Subcutaneous adipose tissue (tissue), 4 donors: ENCODE data around the gene NRXN3. TPM values are rescaled to one million over a fixed set of nuclear protein-coding genes. Genes with fewer than 3 reads are reported as not detected.

Experiments
- total RNA-seq, 4 donors: library from RNA; depleted of rRNA; stranded (reverse); fragments of >200 nt; gene quantifications; one replicate each; pipeline ENCODE4 v1.1.0, GENCODE V29; 2016
- TF ChIP-seq, protein P1 (sequence below): fragments of 450-650 bp; IDR thresholded peaks from one replicate; pipeline ENCODE4 v1.5.1; 2016; ENCODE audit warnings: low read depth, mild to moderate bottlenecking, control low read depth, antibody characterized with exemption, moderate library complexity

Gene NRXN3
- total RNA-seq, 4 donors from 2014 or later, result 0.57 to 2.4 (median 1.1) TPM; not detected in 1

DNA sequence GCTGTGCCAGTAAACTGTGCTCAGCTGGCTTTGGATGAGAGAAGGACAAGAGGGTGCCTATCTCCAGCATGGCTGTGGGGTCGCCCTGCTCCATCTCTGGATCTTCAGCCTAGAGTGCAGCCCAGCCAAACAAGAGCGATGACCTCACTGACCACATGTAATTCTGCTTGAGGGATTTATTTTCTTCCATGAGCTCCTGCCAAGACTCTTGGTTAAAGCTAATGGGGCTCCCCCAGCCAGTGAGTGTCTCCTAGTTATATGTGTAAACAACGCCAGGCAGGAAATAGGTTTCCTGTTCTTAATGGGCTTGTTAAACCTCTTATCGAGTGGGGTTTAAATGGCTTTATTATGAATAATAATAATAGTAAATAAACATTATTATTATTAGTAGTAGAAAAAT is 397.2 kb downstream of the NRXN3 start:
- TF ChIP-seq, protein P1, sequence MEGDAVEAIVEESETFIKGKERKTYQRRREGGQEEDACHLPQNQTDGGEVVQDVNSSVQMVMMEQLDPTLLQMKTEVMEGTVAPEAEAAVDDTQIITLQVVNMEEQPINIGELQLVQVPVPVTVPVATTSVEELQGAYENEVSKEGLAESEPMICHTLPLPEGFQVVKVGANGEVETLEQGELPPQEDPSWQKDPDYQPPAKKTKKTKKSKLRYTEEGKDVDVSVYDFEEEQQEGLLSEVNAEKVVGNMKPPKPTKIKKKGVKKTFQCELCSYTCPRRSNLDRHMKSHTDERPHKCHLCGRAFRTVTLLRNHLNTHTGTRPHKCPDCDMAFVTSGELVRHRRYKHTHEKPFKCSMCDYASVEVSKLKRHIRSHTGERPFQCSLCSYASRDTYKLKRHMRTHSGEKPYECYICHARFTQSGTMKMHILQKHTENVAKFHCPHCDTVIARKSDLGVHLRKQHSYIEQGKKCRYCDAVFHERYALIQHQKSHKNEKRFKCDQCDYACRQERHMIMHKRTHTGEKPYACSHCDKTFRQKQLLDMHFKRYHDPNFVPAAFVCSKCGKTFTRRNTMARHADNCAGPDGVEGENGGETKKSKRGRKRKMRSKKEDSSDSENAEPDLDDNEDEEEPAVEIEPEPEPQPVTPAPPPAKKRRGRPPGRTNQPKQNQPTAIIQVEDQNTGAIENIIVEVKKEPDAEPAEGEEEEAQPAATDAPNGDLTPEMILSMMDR, result no peak

DNA sequence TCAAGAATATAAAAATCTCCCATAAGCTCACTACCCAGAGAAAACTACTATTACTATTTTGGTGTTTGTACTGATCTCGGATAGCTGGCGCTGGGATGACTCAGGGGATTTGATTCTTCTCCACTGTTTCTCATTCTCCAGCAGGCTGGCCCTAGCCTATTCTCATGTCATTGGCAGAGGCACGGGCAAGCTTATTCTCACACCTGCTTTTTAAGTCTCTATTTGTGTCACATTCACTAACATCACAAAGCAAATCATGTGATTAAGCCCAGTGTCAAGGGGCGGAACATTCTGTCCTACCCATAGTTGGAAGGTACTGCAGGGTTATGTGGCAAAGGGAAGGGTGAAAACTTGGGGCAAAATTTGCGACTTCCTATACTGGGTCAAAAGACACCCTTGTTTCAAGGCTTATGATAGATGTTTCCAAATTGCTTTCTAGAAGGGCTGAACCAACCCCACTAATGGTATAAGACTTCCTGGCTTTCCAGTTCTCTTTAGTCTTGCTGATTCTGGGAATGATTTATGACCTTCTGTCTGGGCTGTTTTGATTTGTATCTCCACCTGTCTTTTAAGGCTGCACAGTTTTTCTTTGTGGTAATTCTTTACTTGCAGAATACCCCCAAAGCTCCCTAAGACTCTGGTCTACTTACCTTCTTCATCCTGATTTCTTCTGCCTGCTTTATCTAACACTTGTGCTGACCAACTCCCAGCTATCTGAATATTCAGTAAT is 406.4 kb downstream of the NRXN3 start:
- TF ChIP-seq, protein P1, result no peak

DNA sequence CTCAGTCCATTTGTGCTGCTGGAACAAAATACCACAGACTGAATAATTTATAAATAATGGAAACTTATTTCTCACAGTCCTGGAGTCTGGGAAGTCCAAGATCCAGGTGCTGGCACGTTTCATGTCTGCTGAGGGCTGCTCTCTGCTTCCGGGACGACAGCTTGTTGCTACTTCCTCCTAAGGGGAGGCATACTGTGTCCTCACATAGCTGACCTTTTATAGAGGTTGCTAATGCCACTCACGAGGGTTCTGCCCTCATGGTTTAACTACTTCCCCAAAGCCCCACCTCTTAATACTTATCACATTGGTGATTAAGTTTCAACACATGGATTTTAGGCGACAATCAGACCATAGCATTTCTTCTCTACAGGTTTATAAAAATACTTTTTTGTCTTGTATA is 411.1 kb downstream of the NRXN3 start:
- TF ChIP-seq, protein P1, result no peak

DNA sequence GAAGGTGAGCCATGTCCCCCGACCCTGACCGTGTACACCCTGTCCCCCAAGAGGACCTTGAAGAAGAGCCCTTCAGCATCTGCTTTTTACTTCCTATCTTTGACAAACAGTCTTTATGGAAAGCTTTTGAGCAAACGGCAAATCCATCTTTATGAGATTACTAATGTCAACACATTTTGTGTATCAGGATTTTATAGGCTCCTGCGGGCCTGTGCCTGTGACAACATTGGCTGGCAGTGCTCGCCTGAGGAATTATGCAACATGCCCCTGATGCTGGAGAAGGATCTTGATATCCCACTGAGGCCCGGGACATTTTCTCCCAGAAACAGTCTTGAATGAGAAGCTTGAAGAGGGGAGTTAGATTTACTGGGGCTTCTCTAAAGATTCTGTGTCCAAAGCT is 416.5 kb downstream of the NRXN3 start:
- TF ChIP-seq, protein P1, result no peak

DNA sequence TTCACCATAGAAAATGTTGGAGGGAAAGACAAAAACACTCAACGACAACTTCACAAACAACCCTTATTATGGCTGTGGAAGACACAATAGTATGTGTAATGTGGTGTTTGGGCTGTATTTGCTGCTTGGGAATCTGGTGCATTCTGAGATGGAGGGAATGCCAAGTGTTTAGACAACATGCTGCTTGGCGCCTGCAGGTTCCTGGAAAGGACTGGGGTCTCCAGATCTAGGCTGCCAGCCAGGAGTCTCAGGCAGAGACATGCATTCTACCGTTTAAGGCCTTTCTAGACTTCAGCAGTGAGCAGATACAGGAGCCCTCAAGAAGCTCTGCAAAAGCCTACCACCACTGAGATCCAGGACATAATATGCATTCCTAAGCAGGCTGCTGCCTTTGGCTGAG is 418.7 kb downstream of the NRXN3 start:
- TF ChIP-seq, protein P1, result no peak

DNA sequence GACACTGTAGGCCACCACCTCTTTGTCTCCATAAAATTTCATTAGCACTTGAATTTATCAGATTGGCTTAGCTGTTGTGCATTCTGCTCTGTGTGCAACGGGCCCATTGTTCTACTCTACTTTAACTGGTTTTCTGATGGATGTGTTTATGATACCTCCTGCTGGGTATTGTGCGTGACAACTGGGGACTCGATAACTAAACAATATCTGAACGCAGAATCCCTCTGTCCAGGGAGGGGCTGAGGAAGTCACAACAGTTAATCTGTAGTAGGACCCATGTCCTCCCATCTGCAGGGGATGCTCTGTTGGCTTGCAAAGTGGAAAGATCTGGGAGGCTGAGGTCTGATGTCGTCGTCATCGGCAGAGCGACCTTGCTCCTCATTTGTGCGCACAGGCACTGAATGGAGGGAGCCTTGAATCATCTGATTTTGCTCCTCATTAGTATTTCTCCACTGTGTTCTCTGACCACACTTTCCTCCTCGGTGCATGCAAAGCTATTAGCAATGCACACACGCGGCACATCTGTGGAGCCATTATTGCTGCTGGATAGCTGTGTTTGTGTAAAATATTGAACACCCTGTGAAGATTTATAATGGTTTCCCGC is 422.5 kb downstream of the NRXN3 start:
- TF ChIP-seq, protein P1, result no peak

DNA sequence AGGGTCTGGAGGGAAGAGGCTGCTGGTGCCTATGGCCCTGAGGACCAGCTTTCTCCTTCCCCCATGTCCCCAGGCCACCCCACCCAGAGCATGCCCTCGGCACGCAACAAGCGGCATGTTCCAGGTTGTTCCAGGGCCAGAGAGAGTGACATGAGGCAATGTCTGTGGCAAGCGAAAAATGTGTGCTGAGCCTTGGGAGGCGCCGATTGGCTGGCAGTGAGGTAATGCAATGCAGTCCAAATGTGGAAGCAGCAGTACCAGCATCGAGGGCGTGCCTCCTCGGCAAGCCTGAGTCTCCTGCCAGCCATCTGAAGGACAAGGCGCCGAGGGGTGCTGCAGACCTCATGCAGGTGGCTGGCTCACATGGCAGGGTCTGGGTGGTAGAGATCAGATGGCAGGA is 423.8 kb downstream of the NRXN3 start:
- TF ChIP-seq, protein P1, result no peak
